Mesenchymal stem cell (in vitro differentiated cells and primary cell): ENCODE data around the gene ASIC4.

Experiments used
- DNase-seq: peaks from one replicate; pipeline ENCODE4 v3.0.0-alpha.2; 2013
- H2AFZ ChIP-seq: one replicate; pipeline ENCODE4 v1.6.1; 2013; ENCODE audit warnings: low read depth, mild to moderate bottlenecking, control low read depth, inconsistent platforms, low read length, moderate library complexity
- H2AK5ac ChIP-seq: 2 replicates; pipeline ENCODE4 v1.6.1; 2013; ENCODE audit warnings: low read length, moderate library complexity, mild to moderate bottlenecking, inconsistent platforms; ENCODE audit not compliant: severe bottlenecking
- H2BK120ac ChIP-seq: one replicate; pipeline ENCODE4 v1.6.1; 2013; ENCODE audit warnings: low read depth, mild to moderate bottlenecking, inconsistent platforms, low read length, moderate library complexity
- H2BK12ac ChIP-seq, 2 experiments: one replicate each; pipeline ENCODE4 v1.6.1; 2013; ENCODE audit warnings: inconsistent platforms in 2 of 2, low read length in 2 of 2, mild to moderate bottlenecking in 2 of 2, moderate library complexity in 2 of 2, control low read depth in 1 of 2
- H2BK15ac ChIP-seq: one replicate; pipeline ENCODE4 v1.6.1; 2013; ENCODE audit warnings: mild to moderate bottlenecking, low read depth, inconsistent platforms; ENCODE audit not compliant: poor library complexity, severe bottlenecking
- H2BK5ac ChIP-seq: 2 replicates; pipeline ENCODE4 v1.6.1; 2013; ENCODE audit warnings: low read depth, mild to moderate bottlenecking, low read length, control low read depth, inconsistent platforms; ENCODE audit not compliant: poor library complexity, severe bottlenecking
- H3K14ac ChIP-seq, 2 experiments: one replicate each; pipeline ENCODE4 v1.6.1; 2013; ENCODE audit warnings: inconsistent platforms in 2 of 2, low read length in 2 of 2, control low read depth in 1 of 2, mild to moderate bottlenecking in 1 of 2, moderate library complexity in 1 of 2
- H3K18ac ChIP-seq, 2 experiments: one replicate each; pipeline ENCODE4 v1.6.1; 2013; ENCODE audit warnings: inconsistent platforms in 2 of 2, low read length in 2 of 2, control low read depth in 1 of 2, low read depth in 1 of 2, mild to moderate bottlenecking in 1 of 2
- H3K23ac ChIP-seq, 2 experiments: one replicate each; pipeline ENCODE4 v1.6.1; 2013; ENCODE audit warnings: inconsistent platforms in 2 of 2, low read length in 2 of 2, mild to moderate bottlenecking in 2 of 2, moderate library complexity in 2 of 2, control low read depth in 1 of 2
- H3K27ac ChIP-seq: 2 replicates; pipeline ENCODE4 v1.5.1; 2013; ENCODE audit warnings: mild to moderate bottlenecking, moderate library complexity, low read length, control low read depth, inconsistent platforms; ENCODE audit not compliant: poor library complexity, severe bottlenecking
- H3K27me3 ChIP-seq, 2 experiments: 2 replicates each; pipeline versions ENCODE4 v1.6.1 to v1.7.0; 2013; ENCODE audit warnings: low read length in 2 of 2, mild to moderate bottlenecking in 2 of 2, moderate library complexity in 2 of 2, control low read depth in 1 of 2, inconsistent platforms in 1 of 2; ENCODE audit not compliant: control insufficient read depth in 1 of 2, insufficient read depth in 1 of 2
- H3K36me3 ChIP-seq, 2 experiments: 2 replicates each; pipeline versions ENCODE4 v1.6.1 to v1.7.0; 2013; ENCODE audit warnings: low read length in 2 of 2, control low read depth in 1 of 2, inconsistent platforms in 1 of 2, low read depth in 1 of 2, mild to moderate bottlenecking in 1 of 2; ENCODE audit not compliant: insufficient read depth in 2 of 2, control insufficient read depth in 1 of 2
- H3K4ac ChIP-seq, 2 experiments: one replicate each; pipeline ENCODE4 v1.6.1; 2013; ENCODE audit warnings: inconsistent platforms in 2 of 2, low read length in 2 of 2, mild to moderate bottlenecking in 2 of 2, moderate library complexity in 2 of 2, control low read depth in 1 of 2, low read depth in 1 of 2
- H3K4me1 ChIP-seq: 2 replicates; pipeline ENCODE4 v1.6.1; 2013; ENCODE audit warnings: low read depth, low read length, control low read depth; ENCODE audit not compliant: control insufficient read depth, insufficient read depth
- H3K4me2 ChIP-seq: 2 replicates; pipeline ENCODE4 v1.6.1; 2013; ENCODE audit warnings: low read length, mild to moderate bottlenecking, inconsistent platforms; ENCODE audit not compliant: poor library complexity, severe bottlenecking
- H3K4me3 ChIP-seq, 2 experiments: 2 replicates each; pipeline versions ENCODE4 v1.5.1 to v1.7.0; 2013; ENCODE audit warnings: low read length in 2 of 2, mild to moderate bottlenecking in 2 of 2, control low read depth in 1 of 2, low read depth in 1 of 2; ENCODE audit not compliant: insufficient read depth in 1 of 2
- H3K79me1 ChIP-seq: replicated peaks from 2 replicates; pipeline ENCODE4 v1.6.1; 2013; ENCODE audit warnings: mild to moderate bottlenecking, control low read depth, low read length, inconsistent platforms; ENCODE audit not compliant: poor library complexity, severe bottlenecking
- H3K9ac ChIP-seq: 2 replicates; pipeline ENCODE4 v1.7.0; 2013; ENCODE audit warnings: mild to moderate bottlenecking, low read length, moderate library complexity
- H3K9me3 ChIP-seq: 2 replicates; pipeline ENCODE4 v1.7.0; 2013; ENCODE audit warnings: mild to moderate bottlenecking, low read length; ENCODE audit not compliant: control insufficient read depth
- H4K8ac ChIP-seq: one replicate; pipeline ENCODE4 v1.6.1; 2013; ENCODE audit warnings: inconsistent platforms, mild to moderate bottlenecking, low read length, moderate library complexity
- H4K91ac ChIP-seq: one replicate; pipeline ENCODE4 v1.6.1; 2013; ENCODE audit warnings: mild to moderate bottlenecking, low read length, inconsistent platforms
- WGBS: methylation state at CpG from one replicate; pipeline ENCODE4 v1.1.7; 2013; ENCODE audit warnings: mixed read lengths; 5-methylcytosine and 5-hydroxymethylcytosine counted together

Gene ASIC4

DNA sequence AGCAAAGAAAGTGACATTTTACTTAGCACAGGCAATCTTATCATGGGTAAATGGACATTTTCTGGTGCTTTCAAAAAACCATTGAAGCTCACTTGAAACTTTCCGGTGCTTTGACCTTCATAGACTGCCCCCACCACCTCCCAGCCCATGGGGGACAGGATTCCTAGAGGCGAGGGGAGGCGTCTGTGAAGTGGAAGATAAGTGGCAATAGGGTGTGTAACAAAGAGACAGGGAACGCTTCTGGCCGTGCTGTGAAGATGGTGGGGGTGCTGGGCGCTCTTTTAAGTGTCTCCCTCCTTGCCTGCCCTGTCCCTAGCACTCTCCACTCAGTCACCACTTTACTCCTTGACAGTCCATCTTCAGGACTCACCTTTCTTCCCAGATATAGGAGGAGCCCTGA is 39.0 kb upstream of the ASIC4 start:
- H2BK12ac ChIP-seq: no peak overlapping the region
- no peak overlapping the region for H4K8ac ChIP-seq
- H3K27ac ChIP-seq: no peak overlapping the region
- no peak overlapping the region for H3K4me2 ChIP-seq
- H2BK15ac ChIP-seq: no peak overlapping the region
- no peak overlapping the region for H3K4ac ChIP-seq
- DNase-seq: no peak
- H2AFZ ChIP-seq: no peak overlapping the region
- H3K9ac ChIP-seq: peak overlapping the region; percentile 58
- H3K27me3 ChIP-seq: no peaks in the 10 kb centered on the region
- H3K79me1 ChIP-seq: no peaks in the 10 kb centered on the region
- H2BK120ac ChIP-seq: no peak overlapping the region
- H3K14ac ChIP-seq: no peak overlapping the region
- peaks cover 74 to 88% of the 10 kb centered on the region in 2 experiments for H3K36me3 ChIP-seq
- H3K23ac ChIP-seq: no peak overlapping the region
- no peak overlapping the region for H3K18ac ChIP-seq
- 82% methylated on average over 3 of the region's 6 CpGs for WGBS
- H3K4me1 ChIP-seq: peaks cover 11% of the 10 kb centered on the region
- no peak overlapping the region for H2AK5ac ChIP-seq
- no peak overlapping the region for H4K91ac ChIP-seq
- no peak overlapping the region for H2BK5ac ChIP-seq
- no peak overlapping the region for H3K4me3 ChIP-seq
- no peaks in the 10 kb centered on the region for H3K9me3 ChIP-seq

DNA sequence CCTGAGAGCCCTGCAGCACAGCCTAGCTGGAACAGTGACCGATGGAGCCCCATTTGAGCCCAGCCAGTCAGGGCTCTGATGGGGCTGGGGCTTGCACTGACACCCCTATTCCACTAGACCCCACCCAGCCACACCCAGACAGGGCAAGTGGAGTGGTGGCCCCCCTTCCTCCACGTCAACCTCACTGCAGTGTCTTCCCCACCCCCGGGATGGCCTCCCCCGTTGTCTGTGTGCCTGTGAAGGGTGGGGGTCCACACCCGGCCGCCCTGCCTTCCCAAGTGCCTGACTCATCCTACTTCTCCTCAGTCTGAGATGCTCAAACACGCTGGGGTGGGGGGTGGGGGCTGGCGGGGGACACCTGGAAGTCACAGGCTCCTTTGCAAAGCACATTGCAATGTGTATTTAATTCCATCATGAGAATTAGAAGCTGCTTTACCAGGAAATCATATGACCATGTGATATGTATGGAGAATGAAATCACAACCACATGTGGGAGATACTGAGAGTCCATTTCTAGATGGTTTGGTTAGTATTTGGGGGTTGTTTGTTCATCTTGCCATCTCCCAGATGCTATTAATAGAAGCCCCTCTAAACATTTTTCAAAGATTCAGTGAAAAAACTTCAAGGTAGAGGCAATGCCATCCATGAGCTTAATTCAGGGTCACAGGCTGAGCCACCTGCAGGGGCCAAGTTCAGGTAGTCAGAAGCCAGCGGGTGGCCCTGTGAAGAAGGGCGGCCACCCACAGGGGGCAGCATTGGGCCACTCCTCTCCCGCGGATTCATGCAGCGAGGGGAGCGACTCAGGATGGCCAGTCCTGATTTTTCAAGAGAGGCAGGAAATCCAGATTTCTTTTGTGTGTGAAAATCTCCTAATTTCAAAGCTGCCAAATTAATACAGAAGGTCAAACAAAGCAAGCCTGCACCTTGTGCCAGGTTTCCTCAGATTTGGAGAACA is 38.3 kb upstream of the ASIC4 start:
- Histone ChIP-seq H3K36me3 (peaks cover 75 to 88% of the 10 kb centered on the region in 2 experiments), H3K79me1 (no peaks in the 10 kb centered on the region), H3K4me3 (no peak overlapping the region), H4K8ac (no peak overlapping the region), H3K4me2 (no peak overlapping the region), H3K4ac (no peak overlapping the region), H2AK5ac (no peak overlapping the region), H2BK5ac (no peak overlapping the region), H2BK15ac (no peak overlapping the region), H3K27ac (no peak overlapping the region), H2BK12ac (no peak overlapping the region), H3K23ac (no peak overlapping the region), H3K18ac (no peak overlapping the region), H3K9me3 (no peaks in the 10 kb centered on the region), H3K14ac (no peak overlapping the region), H3K27me3 (no peaks in the 10 kb centered on the region), H2AFZ (no peak overlapping the region), H3K9ac (peak overlapping the region; percentile 58), H4K91ac (no peak overlapping the region), H3K4me1 (peaks cover 11% of the 10 kb centered on the region), H2BK120ac (no peak overlapping the region)
- WGBS: 23% methylated on average over 8 of the region's 14 CpGs
- peak; percentile 56 for DNase-seq

DNA sequence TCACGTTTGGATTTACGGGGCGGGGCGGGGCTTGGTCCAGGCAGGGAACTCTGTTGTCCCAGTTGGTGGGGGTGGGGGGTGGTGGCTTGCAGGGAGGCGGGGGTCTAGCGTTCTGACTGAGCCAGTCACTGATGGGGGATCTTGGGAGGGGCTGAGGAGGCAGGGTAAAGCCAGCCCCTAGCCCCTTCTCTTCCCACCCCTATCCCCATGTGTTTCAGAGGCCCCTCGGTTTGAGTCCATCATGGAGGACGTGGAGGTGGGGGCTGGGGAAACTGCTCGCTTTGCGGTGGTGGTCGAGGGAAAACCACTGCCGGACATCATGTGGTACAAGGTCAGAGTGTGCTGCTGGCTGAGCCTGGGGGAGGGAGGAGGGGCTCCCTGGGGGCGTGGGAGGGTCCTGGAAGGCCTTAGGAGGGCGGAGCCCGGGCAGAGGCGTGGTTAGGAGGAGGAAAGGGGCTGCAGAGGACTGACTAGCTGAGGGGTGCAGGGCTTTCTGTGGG is 37.6 kb upstream of the ASIC4 start:
- WGBS: 14% methylated on average over 14 of the region's 16 CpGs
- no peak for DNase-seq
- no peak overlapping the region for H4K91ac ChIP-seq

DNA sequence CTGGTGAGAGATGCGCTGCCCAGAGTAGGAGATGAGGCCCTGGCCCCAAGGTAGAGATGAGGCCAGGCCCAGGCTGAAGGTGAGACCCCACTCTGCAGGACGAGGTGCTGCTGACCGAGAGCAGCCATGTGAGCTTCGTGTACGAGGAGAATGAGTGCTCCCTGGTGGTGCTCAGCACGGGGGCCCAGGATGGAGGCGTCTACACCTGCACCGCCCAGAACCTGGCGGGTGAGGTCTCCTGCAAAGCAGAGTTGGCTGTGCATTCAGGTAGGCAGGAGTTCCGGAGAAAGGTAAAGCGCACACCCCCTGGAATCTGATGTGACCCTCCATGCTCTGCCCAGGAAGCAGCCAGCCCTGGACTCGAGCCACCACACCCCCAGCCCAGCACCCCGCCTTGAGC is 37.1 kb upstream of the ASIC4 start:
- Histone ChIP-seq H3K9ac (no peak overlapping the region), H3K9me3 (no peaks in the 10 kb centered on the region), H2BK5ac (no peak overlapping the region), H2BK15ac (no peak overlapping the region), H3K4me2 (no peak overlapping the region), H4K8ac (no peak overlapping the region), H3K23ac (no peak overlapping the region), H3K18ac (peak overlapping the region in 1 of 2 experiments; percentile 11), H2AK5ac (no peak overlapping the region), H3K27ac (no peak overlapping the region), H2AFZ (no peak overlapping the region), H3K27me3 (no peaks in the 10 kb centered on the region), H2BK12ac (no peak overlapping the region), H3K14ac (no peak overlapping the region), H3K4me3 (no peak overlapping the region), H3K79me1 (no peaks in the 10 kb centered on the region), H2BK120ac (no peak overlapping the region), H3K4ac (no peak overlapping the region), H4K91ac (no peak overlapping the region), H3K4me1 (peaks cover 10% of the 10 kb centered on the region), H3K36me3 (peaks cover 74 to 88% of the 10 kb centered on the region in 2 experiments)
- no peak for DNase-seq
- WGBS: 89% methylated on average over 13 of the region's 13 CpGs

More for the DNA sequence above, 37.6 kb upstream of the ASIC4 start:
- H2BK120ac ChIP-seq: no peak overlapping the region
- no peak overlapping the region for H2AFZ ChIP-seq
- H2BK12ac ChIP-seq: no peak overlapping the region
- no peaks in the 10 kb centered on the region for H3K27me3 ChIP-seq
- H3K36me3 ChIP-seq: peaks cover 74 to 88% of the 10 kb centered on the region in 2 experiments
- H3K23ac ChIP-seq: no peak overlapping the region
- H2BK15ac ChIP-seq: no peak overlapping the region
- H3K79me1 ChIP-seq: no peaks in the 10 kb centered on the region
- no peak overlapping the region for H3K4me3 ChIP-seq
- no peak overlapping the region for H4K8ac ChIP-seq
- H3K9me3 ChIP-seq: no peaks in the 10 kb centered on the region
- no peak overlapping the region for H2AK5ac ChIP-seq
- peak overlapping the region; percentile 54 for H3K9ac ChIP-seq
- no peak overlapping the region for H3K27ac ChIP-seq
- no peak overlapping the region for H3K4me2 ChIP-seq
- no peak overlapping the region for H3K4ac ChIP-seq
- H3K4me1 ChIP-seq: peaks cover 11% of the 10 kb centered on the region
- no peak overlapping the region for H2BK5ac ChIP-seq
- peak overlapping the region in 1 of 2 experiments; percentile 15 for H3K14ac ChIP-seq
- H3K18ac ChIP-seq: no peak overlapping the region
